Neuron (in vitro differentiated cells): ENCODE results near the gene RLF.

Source experiments
- H2AFZ ChIP-seq: one replicate; pipeline ENCODE4 v1.6.1; 2013; ENCODE audit warnings: low read depth, mild to moderate bottlenecking, inconsistent platforms, low read length, moderate library complexity
- H3K27me3 ChIP-seq: one replicate; pipeline ENCODE4 v1.6.1; 2013; ENCODE audit warnings: low read length; ENCODE audit not compliant: insufficient read depth
- H3K36me3 ChIP-seq: one replicate; pipeline ENCODE4 v1.6.1; 2013; ENCODE audit warnings: low read length; ENCODE audit not compliant: insufficient read depth
- H3K4me1 ChIP-seq: one replicate; pipeline ENCODE4 v1.6.1; 2013; ENCODE audit warnings: low read length; ENCODE audit not compliant: insufficient read depth
- H3K4me3 ChIP-seq: 2 replicates; pipeline ENCODE4 v1.5.1; 2013; ENCODE audit warnings: mild to moderate bottlenecking, low read length, moderate library complexity
- H3K9me3 ChIP-seq: one replicate; pipeline ENCODE4 v1.6.1; 2013; ENCODE audit warnings: low read length

RLF gene, protein sequence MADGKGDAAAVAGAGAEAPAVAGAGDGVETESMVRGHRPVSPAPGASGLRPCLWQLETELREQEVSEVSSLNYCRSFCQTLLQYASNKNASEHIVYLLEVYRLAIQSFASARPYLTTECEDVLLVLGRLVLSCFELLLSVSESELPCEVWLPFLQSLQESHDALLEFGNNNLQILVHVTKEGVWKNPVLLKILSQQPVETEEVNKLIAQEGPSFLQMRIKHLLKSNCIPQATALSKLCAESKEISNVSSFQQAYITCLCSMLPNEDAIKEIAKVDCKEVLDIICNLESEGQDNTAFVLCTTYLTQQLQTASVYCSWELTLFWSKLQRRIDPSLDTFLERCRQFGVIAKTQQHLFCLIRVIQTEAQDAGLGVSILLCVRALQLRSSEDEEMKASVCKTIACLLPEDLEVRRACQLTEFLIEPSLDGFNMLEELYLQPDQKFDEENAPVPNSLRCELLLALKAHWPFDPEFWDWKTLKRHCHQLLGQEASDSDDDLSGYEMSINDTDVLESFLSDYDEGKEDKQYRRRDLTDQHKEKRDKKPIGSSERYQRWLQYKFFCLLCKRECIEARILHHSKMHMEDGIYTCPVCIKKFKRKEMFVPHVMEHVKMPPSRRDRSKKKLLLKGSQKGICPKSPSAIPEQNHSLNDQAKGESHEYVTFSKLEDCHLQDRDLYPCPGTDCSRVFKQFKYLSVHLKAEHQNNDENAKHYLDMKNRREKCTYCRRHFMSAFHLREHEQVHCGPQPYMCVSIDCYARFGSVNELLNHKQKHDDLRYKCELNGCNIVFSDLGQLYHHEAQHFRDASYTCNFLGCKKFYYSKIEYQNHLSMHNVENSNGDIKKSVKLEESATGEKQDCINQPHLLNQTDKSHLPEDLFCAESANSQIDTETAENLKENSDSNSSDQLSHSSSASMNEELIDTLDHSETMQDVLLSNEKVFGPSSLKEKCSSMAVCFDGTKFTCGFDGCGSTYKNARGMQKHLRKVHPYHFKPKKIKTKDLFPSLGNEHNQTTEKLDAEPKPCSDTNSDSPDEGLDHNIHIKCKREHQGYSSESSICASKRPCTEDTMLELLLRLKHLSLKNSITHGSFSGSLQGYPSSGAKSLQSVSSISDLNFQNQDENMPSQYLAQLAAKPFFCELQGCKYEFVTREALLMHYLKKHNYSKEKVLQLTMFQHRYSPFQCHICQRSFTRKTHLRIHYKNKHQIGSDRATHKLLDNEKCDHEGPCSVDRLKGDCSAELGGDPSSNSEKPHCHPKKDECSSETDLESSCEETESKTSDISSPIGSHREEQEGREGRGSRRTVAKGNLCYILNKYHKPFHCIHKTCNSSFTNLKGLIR (N-terminal part only)

GRCh38 chr1:40161125-40161887 lies at the start of gene RLF:
RLF (plus strand) TSS chr1:40161387; CDS start chr1:40161400, 13 bp downstream.
- Histone ChIP-seq H3K9me3 (no peaks in the 10 kb centered on the region), H3K27me3 (no peaks in the 10 kb centered on the region), H3K4me1 (peaks cover 31% of the 10 kb centered on the region), H3K4me3 (peak within 1 kb of the TSS; percentile 92), H3K36me3 (no peaks in the 10 kb centered on the region), H2AFZ (peak within 1 kb of the TSS; percentile 18)

GRCh38 chr1:40114400-40114799 lies 46.8 kb upstream of the RLF start:
- H3K4me1 ChIP-seq: no peaks in the 10 kb centered on the region
- H3K27me3 ChIP-seq: no peaks in the 10 kb centered on the region
- H3K4me3 ChIP-seq: no peak overlapping the region
- H3K36me3 ChIP-seq: no peaks in the 10 kb centered on the region
- no peak overlapping the region for H2AFZ ChIP-seq
- peaks cover 2% of the 10 kb centered on the region for H3K9me3 ChIP-seq

DNA sequence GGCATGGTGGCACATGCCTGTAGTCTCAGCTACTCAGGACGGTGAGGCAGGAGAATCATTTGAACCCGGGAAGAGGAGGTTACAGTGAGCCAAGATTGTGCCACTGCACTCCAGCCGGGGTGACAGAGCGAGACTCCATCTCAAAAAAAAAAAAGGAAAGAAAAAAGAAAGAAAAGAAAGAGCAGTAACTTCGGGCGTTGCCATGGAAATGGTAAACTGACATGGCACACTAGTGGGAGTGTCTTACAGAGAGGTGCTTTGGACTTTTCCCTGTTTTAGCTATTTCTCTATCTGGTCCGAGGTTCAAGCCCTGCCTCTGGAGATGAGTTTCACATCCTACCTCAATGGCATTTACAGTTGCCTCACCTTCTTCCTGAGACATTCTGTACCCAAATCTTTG lies 41.1 kb upstream of the RLF start:
- no peak overlapping the region for H2AFZ ChIP-seq
- H3K4me3 ChIP-seq: no peak overlapping the region
- H3K4me1 ChIP-seq: no peaks in the 10 kb centered on the region

GRCh38 chr1:40122855-40123254 lies 38.3 kb upstream of the RLF start:
- H3K4me3 ChIP-seq: no peak overlapping the region
- no peaks in the 10 kb centered on the region for H3K4me1 ChIP-seq
- H2AFZ ChIP-seq: no peak overlapping the region
- no peaks in the 10 kb centered on the region for H3K36me3 ChIP-seq
- H3K27me3 ChIP-seq: no peaks in the 10 kb centered on the region
- no peaks in the 10 kb centered on the region for H3K9me3 ChIP-seq

More for the DNA sequence above, 41.1 kb upstream of the RLF start:
- Histone ChIP-seq H3K9me3 (no peaks in the 10 kb centered on the region), H3K27me3 (no peaks in the 10 kb centered on the region), H3K36me3 (no peaks in the 10 kb centered on the region)

- Histone ChIP-seq H2AFZ (no peak overlapping the region), H3K9me3 (peaks cover 8% of the 10 kb centered on the region), H3K4me3 (no peak overlapping the region), H3K36me3 (no peaks in the 10 kb centered on the region), H3K27me3 (no peaks in the 10 kb centered on the region), H3K4me1 (no peaks in the 10 kb centered on the region)
Measured at GRCh38 chr1:40130892-40131291, 30.3 kb upstream of the RLF start.

DNA sequence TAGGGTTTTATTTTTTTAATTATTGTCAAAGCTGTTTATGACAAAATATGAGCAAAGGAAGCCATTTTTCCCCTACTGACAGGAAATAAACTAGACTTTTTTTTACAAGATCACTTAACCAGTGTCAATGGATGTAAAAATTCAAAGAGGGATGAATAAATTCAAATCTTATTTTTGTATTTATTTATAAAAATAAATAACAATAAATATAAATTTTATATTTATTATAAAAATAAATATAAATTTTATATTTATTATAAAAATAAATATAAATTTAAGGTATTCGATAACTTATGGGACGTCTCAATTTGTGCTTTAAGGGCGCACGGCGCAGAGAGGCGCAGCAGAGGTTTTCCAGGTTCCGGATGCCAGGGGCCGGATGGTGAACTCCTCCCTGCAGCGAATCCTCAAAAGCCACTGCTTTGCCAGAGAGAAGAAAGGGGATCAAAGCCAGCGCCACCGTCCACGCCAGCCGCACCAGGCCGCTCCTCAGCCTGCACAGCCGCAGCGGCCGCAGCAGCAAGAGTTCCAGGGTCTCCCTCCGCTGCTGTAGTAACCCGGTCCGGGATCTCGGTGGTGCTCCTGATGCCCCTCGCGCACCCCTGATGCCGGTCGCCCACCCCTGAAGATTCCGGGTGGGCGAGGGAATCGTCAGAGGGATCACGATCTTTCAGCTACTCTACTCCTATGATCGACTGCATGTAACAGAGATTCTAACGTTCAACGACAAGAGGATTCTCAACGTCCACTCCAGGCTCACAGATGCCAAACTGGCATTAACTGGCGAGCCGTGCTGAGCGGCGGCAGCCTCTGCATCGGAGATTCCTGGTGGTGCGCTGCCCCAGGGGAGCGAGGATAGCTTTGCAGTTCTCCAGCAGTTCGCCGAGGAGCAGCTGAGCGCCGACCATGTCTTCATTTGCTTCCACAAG lies 28.5 kb upstream of the RLF start:
- no peak overlapping the region for H3K4me3 ChIP-seq
- H3K9me3 ChIP-seq: peaks cover 8% of the 10 kb centered on the region
- H3K36me3 ChIP-seq: no peaks in the 10 kb centered on the region
- H3K27me3 ChIP-seq: no peaks in the 10 kb centered on the region
- H3K4me1 ChIP-seq: no peaks in the 10 kb centered on the region
- H2AFZ ChIP-seq: no peak overlapping the region

DNA sequence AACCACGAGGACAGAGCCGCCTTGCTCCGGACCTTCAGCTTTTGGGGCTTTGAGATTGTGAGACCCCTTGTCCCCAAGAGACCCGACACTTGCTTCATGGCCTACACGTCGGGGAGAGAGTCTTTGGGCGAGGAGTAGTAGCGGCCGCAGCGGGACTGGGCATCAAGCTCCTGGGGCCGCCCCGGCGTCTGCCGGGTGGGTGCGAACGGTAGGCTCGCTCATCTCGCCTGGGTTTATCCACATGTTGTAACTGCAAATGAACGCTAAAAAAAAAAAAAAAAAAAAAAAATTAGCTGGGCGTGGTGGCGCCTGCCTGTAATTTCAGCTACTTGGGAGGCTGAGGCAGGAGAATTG lies 27.9 kb upstream of the RLF start:
- no peak overlapping the region for H2AFZ ChIP-seq
- H3K9me3 ChIP-seq: peaks cover 8% of the 10 kb centered on the region
- no peaks in the 10 kb centered on the region for H3K36me3 ChIP-seq
- no peaks in the 10 kb centered on the region for H3K4me1 ChIP-seq
- H3K27me3 ChIP-seq: no peaks in the 10 kb centered on the region
- H3K4me3 ChIP-seq: no peak overlapping the region

DNA sequence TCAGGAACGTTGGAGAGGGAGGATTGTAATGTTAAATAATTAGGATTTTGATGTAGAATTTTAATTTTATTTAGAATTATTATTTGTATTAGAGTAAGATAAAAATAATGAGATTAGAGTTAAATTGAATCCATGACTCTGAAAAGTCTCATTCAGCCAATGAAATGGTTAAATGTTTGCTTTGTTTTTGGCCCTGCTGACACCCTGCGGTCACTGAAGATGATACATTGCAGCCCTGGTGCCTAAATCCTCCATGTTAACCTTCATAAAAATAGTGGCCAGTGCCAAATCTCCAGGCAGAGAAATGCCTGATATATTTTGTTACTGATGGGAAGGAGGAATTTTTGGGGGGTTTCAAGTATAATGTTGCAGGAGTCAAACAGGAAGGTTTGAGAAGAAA lies 27.3 kb upstream of the RLF start:
- no peaks in the 10 kb centered on the region for H3K27me3 ChIP-seq

DNA sequence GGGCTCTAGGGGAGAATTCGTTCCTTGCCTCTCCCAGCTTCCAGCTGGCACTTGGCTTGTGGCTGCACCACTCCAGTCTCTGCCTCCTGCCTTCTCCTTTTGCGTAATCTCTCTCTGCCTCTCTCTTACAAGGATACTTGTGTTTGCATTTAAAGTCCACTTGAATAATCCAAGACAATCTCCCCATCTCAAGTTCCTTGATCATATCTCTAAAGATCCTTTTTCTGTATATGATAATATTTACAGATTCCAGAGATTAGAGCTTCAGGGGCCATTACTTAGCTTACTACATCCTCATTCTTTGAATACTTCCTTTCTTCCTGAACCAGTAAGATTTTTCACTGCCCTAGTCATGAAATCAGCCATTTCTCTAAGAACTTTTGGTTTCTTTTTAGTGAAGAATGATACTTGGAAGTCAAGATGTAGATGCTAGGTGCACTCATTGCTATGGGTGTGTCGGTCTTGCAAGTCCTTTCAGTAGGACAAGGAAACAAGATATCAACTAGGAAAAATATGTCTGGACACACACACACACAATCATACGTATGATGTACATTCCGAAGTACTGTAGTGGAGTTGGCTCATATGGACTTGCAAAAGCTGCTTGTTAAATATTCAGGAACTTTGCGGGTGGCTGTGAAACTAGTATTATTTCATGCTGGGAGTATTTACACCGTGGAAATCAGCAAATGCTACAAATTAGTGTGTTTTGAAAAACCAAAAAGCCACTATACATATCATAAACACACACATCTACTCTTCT lies 20.8 kb upstream of the RLF start:
- H3K4me3 ChIP-seq: no peak overlapping the region
- H3K9me3 ChIP-seq: no peaks in the 10 kb centered on the region
- no peaks in the 10 kb centered on the region for H3K36me3 ChIP-seq
- no peaks in the 10 kb centered on the region for H3K4me1 ChIP-seq
- no peak overlapping the region for H2AFZ ChIP-seq
- H3K27me3 ChIP-seq: peaks cover 6% of the 10 kb centered on the region

More for the DNA sequence above, 27.3 kb upstream of the RLF start:
- H3K4me3 ChIP-seq: no peak overlapping the region
- H3K4me1 ChIP-seq: no peaks in the 10 kb centered on the region
- no peaks in the 10 kb centered on the region for H3K36me3 ChIP-seq
- H3K9me3 ChIP-seq: peaks cover 8% of the 10 kb centered on the region
- no peak overlapping the region for H2AFZ ChIP-seq

DNA sequence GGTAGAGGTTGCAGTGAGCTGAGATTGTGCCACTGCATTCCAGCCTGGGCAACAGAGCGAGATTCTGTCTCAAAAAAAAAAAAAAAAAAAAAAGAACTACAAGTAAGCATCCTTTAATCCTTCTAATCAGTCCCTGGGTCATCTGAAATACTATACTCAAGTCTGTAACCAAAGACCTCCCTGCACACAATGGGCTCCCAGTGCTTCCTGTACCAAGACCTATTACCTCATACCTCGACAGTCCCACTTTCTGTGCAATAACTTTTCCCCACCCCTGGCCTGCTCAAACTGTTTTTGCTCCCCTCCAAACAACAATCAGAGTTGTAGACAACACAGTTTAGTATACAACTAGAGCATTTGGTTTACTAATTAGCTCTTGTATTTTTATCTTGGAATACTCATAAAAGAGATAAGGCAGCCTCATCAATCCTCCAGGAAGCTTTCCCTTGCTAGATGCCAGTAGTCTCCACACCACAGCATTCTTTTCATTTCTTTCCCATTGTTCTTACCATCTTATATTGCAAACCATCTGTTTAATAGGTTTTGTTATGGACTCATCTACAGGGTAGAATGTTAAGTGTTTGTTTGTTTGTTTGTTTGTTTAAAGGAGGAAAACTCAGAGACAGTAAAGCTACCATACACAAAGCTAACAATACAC lies 19.2 kb upstream of the RLF start:
- Histone ChIP-seq H3K4me3 (no peak overlapping the region), H3K27me3 (peaks cover 17% of the 10 kb centered on the region), H2AFZ (no peak overlapping the region), H3K36me3 (no peaks in the 10 kb centered on the region), H3K4me1 (no peaks in the 10 kb centered on the region), H3K9me3 (no peaks in the 10 kb centered on the region)
